Measurements from ENCODE around the gene ATP2C2.

DNA sequence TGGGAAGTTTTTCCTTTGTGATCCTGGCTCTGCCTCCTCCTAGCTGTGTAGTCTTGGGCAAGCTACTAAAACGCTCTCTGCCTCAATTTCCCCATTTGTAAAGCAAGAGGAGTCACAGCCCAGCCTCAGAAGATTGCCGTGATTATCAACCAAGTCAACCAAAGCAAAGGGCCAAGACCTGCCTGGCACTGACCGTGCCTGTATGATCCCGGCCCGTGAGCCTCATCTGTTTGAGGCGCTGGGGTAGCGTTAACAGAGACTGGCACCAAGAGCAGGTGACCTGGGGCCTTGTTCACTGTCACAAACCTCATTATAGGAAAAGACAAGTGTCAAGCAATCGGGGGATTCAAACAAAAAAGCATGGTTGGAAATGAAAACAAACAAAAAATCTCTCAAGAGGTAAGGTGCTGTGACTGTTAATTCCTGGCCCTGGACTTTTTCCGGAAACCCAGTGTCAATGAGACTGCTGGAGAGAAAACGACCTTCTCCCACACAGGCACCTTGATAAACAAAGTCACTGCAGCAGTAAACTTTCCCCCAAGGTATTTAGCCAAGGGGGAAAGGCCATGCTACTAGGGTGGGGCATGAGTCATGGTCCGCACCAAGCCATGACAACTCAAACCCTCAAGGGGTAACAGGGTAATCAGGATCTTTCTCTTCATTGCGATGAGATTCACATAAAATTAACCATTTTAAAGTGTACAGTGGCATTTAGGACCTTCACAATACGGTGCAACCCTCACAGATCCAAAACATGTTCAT, 130.7 kb downstream of the ATP2C2 start:
- TF ChIP-seq, protein P1, sequence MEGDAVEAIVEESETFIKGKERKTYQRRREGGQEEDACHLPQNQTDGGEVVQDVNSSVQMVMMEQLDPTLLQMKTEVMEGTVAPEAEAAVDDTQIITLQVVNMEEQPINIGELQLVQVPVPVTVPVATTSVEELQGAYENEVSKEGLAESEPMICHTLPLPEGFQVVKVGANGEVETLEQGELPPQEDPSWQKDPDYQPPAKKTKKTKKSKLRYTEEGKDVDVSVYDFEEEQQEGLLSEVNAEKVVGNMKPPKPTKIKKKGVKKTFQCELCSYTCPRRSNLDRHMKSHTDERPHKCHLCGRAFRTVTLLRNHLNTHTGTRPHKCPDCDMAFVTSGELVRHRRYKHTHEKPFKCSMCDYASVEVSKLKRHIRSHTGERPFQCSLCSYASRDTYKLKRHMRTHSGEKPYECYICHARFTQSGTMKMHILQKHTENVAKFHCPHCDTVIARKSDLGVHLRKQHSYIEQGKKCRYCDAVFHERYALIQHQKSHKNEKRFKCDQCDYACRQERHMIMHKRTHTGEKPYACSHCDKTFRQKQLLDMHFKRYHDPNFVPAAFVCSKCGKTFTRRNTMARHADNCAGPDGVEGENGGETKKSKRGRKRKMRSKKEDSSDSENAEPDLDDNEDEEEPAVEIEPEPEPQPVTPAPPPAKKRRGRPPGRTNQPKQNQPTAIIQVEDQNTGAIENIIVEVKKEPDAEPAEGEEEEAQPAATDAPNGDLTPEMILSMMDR (conservative IDR thresholded peaks at IDR 0.05; ENCODE audit: low read length): no peak
- TF ChIP-seq EZH2phosphoT487 (IDR thresholded peaks at IDR 0.05; ENCODE audit: borderline replicate concordance): no peak

All from Loucy (cell line).